ENCODE data around the gene C10orf105. TPM values are rescaled to one million over a fixed set of nuclear protein-coding genes. Genes with fewer than 3 reads are reported as not detected.
A peak's percentile ranks its signal among the peaks of the same experiment; 100 is the strongest.

Gene C10orf105
- total and polyA plus RNA-seq, 2 of the 8 experiments (the other 6 are each of a cell fraction or from before 2014, with no cell fraction given) = 0.71 to 0.73 TPM

- TF ChIP-seq KDM5A (IDR thresholded peaks at IDR 0.05; ENCODE audit: low read length) (no peak), SRF (IDR thresholded peaks at IDR 0.05; ENCODE audit: low read depth, low read length) (no peak), CTBP2 (IDR thresholded peaks at IDR 0.05; ENCODE audit: borderline replicate concordance, insufficient read depth, insufficient read length, low read length) (no peak), HDAC6 (IDR thresholded peaks at IDR 0.05; ENCODE audit: low read depth, low read length) (no peak), TAF1 (IDR thresholded peaks at IDR 0.05; ENCODE audit: low read depth, low read length) (no peak), RAD21 (IDR thresholded peaks at IDR 0.05 in 1 of 2, conservative IDR thresholded peaks at IDR 0.05 in 1 of 2; ENCODE audit: low read depth in 2 of 2, low read length in 2 of 2) (peak; percentile 81 to 87), CEBPB (IDR thresholded peaks at IDR 0.05; ENCODE audit: low read depth, low read length) (no peak), POLR2A (IDR thresholded peaks at IDR 0.05; ENCODE audit: control extremely low read depth in 1 of 2, low read depth in 2 of 2, low read length in 2 of 2) (no peak), CBX5 (IDR thresholded peaks at IDR 0.05; ENCODE audit: low read depth, low read length) (no peak), CHD1 (IDR thresholded peaks at IDR 0.05; ENCODE audit: low read depth, low read length) (no peak), CTCF (IDR thresholded peaks at IDR 0.05; ENCODE audit: control extremely low read depth in 1 of 3, insufficient read depth in 1 of 3, low read depth in 1 of 3, low read length in 3 of 3) (peak; percentile 94 to 95 (median 95)), MAX (IDR thresholded peaks at IDR 0.05) (no peak)
Observed at GRCh38 chr10:71696628-71697326, 22.8 kb downstream of the C10orf105 start (continued).
